SJSA1 (cell line): ENCODE data around the gene JAK2. TPM values are rescaled to one million over a fixed set of nuclear protein-coding genes. Genes with fewer than 3 reads are reported as not detected.
A peak's percentile ranks its signal among the peaks of the same experiment; 100 is the strongest.

ENCODE experiments used
- DNase-seq, 2 experiments: peaks; one replicate each; pipeline ENCODE4 v3.0.0-alpha.2; 2015 to 2020; ENCODE audit warnings: low spot score in 2 of 2, low read depth in 1 of 2
- H3K27ac ChIP-seq: fragments of 250-450 bp; sonication (Bioruptor Pico); 2 replicates; pipeline ENCODE4 v1.5.1; 2020; ENCODE audit warnings: mild to moderate bottlenecking, moderate library complexity
- H3K27me3 ChIP-seq: fragments of 250-450 bp; sonication (Bioruptor Pico); replicated peaks from 2 replicates; pipeline ENCODE4 v1.5.1; 2020; ENCODE audit warnings: mild to moderate bottlenecking, moderate library complexity
- H3K36me3 ChIP-seq: fragments of 250-450 bp; sonication (Bioruptor Pico); 2 replicates; pipeline ENCODE4 v1.5.1; 2020; ENCODE audit warnings: mild to moderate bottlenecking
- H3K4me1 ChIP-seq: fragments of 250-450 bp; sonication (Bioruptor Pico); replicated peaks from 2 replicates; pipeline ENCODE4 v1.6.1; 2021; ENCODE audit warnings: mild to moderate bottlenecking
- H3K4me3 ChIP-seq: fragments of 250-450 bp; sonication (Bioruptor Pico); 2 replicates; pipeline ENCODE4 v1.5.1; 2020; ENCODE audit warnings: mild to moderate bottlenecking
- H3K9me3 ChIP-seq: fragments of 250-450 bp; sonication (Bioruptor Pico); replicated peaks from 2 replicates; pipeline ENCODE4 v1.5.1; 2020; ENCODE audit warnings: mild to moderate bottlenecking
- total RNA-seq: library from RNA; depleted of rRNA; stranded (reverse); fragments of >200 nt; shearing (Covaris generic); gene quantifications from 2 replicates; pipeline ENCODE4 v1.2.3, GENCODE V29; 2014

Gene JAK2
- total RNA-seq, 1 experiment from 2014 or later: 5.7 TPM

DNA sequence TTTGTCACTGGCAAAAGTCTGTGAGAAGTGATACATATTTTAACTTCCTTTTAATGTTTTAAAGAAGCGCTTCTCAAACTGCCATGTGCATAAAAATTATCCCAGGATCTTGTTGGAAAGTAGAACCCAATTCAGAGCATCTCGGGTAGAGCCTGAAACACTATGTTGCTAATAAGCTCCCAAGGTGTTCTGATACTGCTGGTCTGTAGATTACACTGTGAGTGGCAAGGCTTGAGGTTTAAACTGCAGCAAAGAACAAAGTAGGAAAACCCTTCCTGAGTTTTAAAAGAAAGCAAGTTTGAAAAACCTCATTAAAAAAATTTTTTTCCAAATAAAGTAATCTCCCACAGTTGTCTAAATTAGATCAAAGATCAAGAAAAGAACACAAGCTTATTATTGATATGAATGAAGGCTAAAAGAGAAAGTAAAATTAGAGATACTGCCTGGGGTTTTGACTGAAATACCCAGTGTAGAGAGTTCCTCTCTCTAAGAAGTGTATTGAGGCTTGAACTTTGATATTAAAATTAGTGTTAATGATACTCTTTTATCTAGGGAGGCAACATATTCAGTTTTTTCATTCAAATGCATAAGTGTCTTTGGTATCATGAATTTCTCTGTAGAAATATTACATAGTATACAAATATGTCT is 19.8 kb upstream of the JAK2 start:
- DNase-seq: no peak
- H3K4me3 ChIP-seq: no peak overlapping the region
- H3K27ac ChIP-seq: no peak overlapping the region
- H3K36me3 ChIP-seq: no peaks in the 10 kb centered on the region
- no peaks in the 10 kb centered on the region for H3K27me3 ChIP-seq
- H3K4me1 ChIP-seq: no peaks in the 10 kb centered on the region
- no peaks in the 10 kb centered on the region for H3K9me3 ChIP-seq

DNA sequence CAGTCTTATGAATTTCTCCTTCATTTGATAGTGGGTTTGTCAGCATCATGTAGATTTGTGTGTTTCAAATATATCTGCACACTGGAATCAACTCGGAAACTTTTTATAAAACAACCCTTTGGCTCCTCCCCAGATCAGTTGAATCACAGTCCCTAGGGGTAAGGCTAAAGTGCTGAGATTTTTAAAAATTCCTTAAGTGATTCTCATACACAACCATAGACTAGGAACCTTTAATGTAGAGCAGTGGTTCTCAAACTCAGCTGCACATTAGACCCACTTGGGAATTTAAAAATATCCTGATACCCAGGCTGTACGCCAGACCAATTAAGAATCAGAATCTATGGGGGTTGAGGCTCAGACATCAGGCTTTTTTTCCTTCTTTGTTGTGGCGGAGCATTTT is 17.5 kb upstream of the JAK2 start:
- DNase-seq: no peak

DNA sequence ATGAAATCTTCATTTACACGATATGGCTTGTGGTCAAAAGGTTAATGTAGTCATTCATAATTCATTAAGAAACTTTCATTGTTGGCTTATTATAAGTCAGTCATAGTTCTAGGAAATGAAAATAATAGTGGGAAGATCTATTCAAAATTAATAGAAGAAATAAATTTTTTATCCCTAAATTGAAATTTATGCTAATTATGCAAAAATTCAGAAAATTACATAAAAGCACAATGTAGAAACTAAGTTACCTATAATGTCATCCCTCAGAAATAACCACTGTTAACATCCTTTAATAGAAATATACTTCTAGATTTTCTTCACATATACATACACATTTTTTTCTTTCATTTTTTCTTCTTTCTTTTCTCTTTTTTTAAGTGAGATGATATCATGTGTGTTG is 15.9 kb upstream of the JAK2 start:
- DNase-seq: no peak
- H3K27ac ChIP-seq: no peak overlapping the region

More for the DNA sequence above, 17.5 kb upstream of the JAK2 start:
- Histone ChIP-seq H3K9me3 (no peaks in the 10 kb centered on the region), H3K4me3 (no peak overlapping the region), H3K27me3 (no peaks in the 10 kb centered on the region), H3K4me1 (no peaks in the 10 kb centered on the region), H3K27ac (no peak overlapping the region), H3K36me3 (no peaks in the 10 kb centered on the region)

DNA sequence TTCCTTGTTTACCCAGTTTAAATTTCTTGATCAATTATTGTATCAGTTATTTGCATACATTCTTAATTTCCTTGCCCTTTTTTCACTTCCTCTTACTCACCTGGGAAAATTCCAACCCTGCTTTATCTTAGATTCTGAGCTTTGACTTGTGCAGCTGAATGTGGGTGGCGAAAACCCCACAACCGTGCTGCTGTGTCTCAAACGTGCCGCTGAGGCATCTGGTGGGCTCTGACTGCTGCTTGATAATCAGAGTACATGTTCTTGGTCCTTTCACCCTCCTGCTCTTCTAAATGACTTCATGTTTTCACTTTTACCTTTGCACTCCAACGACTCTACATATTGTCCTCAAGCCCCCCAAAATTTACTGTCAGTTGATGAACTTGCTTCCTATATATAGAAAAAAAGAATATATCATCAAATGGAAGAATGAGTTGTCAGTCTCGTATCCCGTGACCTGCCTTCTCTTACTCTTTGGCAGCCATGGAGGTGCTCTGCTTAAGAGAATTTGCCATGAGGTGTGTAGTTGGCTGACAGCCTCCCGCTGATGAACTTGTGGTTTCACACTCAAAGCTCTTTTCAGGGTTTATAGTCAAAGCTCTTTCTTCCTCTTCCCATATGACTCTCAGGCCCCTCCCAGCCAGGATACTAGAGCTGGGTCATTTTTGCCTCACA is 14.0 kb upstream of the JAK2 start:
- Histone ChIP-seq H3K36me3 (no peaks in the 10 kb centered on the region), H3K4me1 (no peaks in the 10 kb centered on the region), H3K4me3 (no peak overlapping the region), H3K27me3 (no peaks in the 10 kb centered on the region), H3K9me3 (no peaks in the 10 kb centered on the region), H3K27ac (no peak overlapping the region)
- no peak for DNase-seq

More for the DNA sequence above, 15.9 kb upstream of the JAK2 start:
- no peaks in the 10 kb centered on the region for H3K27me3 ChIP-seq
- H3K4me1 ChIP-seq: no peaks in the 10 kb centered on the region
- no peaks in the 10 kb centered on the region for H3K36me3 ChIP-seq
- H3K4me3 ChIP-seq: no peak overlapping the region
- no peaks in the 10 kb centered on the region for H3K9me3 ChIP-seq

DNA sequence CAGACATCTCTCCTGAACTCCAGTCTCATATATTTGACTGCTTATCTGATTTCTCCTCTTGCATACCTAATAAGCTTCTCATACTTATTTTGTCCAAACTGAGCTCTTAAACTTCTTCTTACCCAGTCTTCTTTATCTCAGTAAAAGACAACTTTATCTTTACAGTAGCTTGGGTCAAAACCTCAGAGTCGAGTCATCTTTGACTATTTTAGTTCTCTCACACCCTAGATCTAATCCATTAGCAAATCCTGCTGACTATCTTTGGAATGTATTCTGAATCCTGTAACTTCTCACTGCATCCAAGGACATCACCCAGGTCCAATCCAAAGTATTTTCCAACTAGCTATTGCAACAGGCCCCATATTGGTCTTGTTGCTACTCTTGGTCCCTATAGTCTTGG is 11.8 kb upstream of the JAK2 start:
- no peak for DNase-seq
- Histone ChIP-seq H3K4me1 (no peaks in the 10 kb centered on the region), H3K4me3 (no peak overlapping the region), H3K27ac (no peak overlapping the region), H3K27me3 (no peaks in the 10 kb centered on the region), H3K36me3 (no peaks in the 10 kb centered on the region), H3K9me3 (no peaks in the 10 kb centered on the region)

DNA sequence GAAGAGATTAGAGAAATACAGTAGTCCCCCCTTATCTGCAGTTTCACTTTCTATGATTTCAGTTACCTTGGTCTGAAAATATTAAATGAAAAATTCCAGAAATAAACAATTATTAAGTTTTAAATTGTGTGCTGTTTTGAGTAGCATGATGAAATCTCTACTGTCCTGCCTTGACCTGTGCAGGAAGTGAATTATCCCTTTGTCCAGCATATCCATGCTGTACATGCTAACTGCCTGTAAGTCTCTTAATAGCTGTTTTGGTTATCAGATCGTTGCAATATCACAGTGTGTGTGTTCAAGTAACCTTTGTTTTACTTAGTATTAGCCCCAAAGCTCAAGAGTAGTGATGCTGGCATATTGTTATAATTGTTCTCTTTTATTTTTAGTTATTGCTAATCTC is 11.2 kb upstream of the JAK2 start:
- H3K9me3 ChIP-seq: no peaks in the 10 kb centered on the region
- H3K36me3 ChIP-seq: no peaks in the 10 kb centered on the region
- no peaks in the 10 kb centered on the region for H3K4me1 ChIP-seq
- DNase-seq: no peak
- H3K27ac ChIP-seq: no peak overlapping the region
- no peak overlapping the region for H3K4me3 ChIP-seq
- no peaks in the 10 kb centered on the region for H3K27me3 ChIP-seq

DNA sequence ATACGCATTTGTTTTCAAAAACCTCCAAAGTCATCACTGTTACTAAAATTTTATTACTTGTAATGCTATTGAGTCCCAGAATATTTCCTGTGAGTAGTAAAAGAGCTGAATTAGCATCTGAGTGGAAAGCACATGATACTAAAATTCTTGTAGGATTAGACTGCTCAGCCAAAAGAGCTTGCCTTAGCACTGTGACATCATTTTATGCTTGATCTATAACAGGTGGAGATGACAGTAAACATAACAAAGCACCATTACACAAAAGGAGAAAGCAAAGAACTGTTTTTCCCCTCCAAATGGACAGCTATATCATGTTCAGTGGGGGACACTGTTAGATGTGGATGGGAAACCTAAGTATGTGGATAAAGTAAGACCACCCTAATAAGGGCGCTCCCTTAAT is 5.8 kb upstream of the JAK2 start:
- DNase-seq: no peak
- no peak overlapping the region for H3K4me3 ChIP-seq
- no peak overlapping the region for H3K27ac ChIP-seq
- no peaks in the 10 kb centered on the region for H3K27me3 ChIP-seq
- H3K4me1 ChIP-seq: peaks cover 28% of the 10 kb centered on the region
- H3K9me3 ChIP-seq: no peaks in the 10 kb centered on the region
- H3K36me3 ChIP-seq: no peaks in the 10 kb centered on the region

DNA sequence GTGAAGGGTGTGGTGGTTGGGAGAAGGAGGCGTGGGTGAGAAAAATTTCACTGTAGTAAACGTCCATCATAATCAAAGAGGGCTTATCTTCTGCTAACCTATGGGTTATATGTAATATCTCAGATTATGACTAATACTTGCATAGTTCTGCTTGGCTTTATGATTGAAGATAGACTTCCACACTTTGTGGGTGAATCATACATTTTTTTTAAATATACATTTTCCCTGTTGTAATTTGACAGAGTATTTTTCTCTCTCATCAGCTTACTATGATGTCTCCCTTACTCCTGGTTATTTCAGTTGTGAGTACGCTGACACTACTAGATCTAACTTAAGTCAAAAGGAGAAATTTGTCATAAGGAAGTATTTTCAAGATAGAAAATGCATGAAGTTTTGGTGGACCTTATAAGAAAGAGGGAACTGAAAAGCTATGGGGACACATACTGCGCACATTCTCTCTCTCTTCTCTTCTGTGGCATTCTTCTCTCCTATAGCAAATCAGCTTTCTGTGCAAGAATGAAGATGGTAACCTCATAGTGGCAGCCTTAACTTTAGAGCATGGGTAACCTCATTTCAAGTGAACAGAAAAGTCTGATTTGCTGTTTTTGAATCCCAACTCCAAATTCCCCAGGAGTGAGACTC is 4.9 kb upstream of the JAK2 start:
- Histone ChIP-seq H3K27me3 (no peaks in the 10 kb centered on the region), H3K4me1 (peaks cover 29% of the 10 kb centered on the region), H3K36me3 (peaks cover 5% of the 10 kb centered on the region; the same call in 1 of the 2 replicates), H3K4me3 (no peak overlapping the region), H3K9me3 (no peaks in the 10 kb centered on the region), H3K27ac (no peak overlapping the region)
- no peak for DNase-seq

DNA sequence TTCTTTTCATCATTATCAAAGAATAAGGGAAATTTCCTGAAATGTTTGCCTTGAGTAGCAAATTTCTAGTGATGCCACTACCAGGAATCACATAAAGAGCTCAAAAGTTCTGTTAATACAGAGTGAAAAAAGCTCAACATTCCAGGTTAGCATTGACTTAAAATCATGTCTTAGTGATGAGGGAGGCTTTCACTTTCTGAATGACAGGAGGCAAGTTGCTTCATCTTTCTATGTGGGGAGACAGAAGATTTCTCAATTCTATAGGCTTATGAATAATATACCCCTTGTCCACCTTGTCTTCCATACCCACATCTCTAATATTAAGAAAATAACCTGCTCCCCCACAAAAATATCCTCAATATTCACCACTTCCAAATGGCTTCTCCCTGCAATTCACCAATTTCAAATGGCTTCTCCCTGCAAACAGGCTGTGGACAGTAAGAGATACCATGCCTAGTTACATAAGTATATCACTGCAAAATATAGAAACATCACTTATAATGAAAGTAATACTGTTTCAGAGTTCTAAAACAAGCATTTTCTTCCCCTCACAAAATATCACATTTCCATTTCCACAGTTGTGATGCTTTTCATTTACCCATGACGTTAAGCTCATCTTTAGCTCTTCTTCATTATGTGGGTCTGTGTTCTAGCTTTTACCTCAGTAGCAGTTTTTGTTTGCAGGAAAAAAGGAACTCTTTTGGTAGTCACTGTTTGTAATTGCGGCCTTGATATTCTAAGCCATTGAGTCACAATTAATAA is 2.2 kb upstream of the JAK2 start:
- H3K27ac ChIP-seq: no peak overlapping the region
- no peaks in the 10 kb centered on the region for H3K27me3 ChIP-seq
- no peak for DNase-seq
- no peaks in the 10 kb centered on the region for H3K9me3 ChIP-seq
- H3K36me3 ChIP-seq: peaks cover 7% of the 10 kb centered on the region; the same call in 1 of the 2 replicates
- peaks cover 32% of the 10 kb centered on the region for H3K4me1 ChIP-seq
- H3K4me3 ChIP-seq: no peak overlapping the region

DNA sequence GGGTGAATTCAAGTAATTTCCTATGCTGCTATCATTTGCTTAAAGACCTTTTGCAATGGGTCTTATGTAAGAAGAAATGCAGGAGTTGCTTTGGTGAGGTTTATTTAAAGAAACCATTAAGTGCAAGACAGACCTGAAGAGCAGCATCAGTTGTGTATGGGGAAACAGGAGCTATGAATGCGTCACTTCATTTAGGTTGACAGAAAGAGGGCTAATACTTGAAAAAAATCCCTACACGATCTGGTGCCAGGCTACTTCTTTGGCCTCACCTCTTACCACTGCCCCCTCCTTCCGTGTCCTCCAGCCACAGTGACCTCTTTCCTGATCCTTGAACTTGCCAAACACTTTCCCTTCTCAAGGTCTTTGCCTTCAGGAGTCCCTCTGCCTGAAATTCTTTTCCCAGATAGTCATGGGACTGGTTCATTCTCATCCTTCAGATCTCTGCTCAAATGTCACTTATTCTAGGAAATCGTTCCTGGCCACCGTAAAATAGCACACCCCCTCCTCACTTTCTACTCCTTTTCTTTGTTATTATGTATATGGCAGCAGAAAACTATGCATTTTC is 1.4 kb upstream of the JAK2 start:
- Histone ChIP-seq H3K9me3 (no peaks in the 10 kb centered on the region), H3K36me3 (peaks cover 7% of the 10 kb centered on the region; the same call in 1 of the 2 replicates), H3K4me3 (peak overlapping the region; percentile 86), H3K4me1 (peaks cover 34% of the 10 kb centered on the region), H3K27ac (peak overlapping the region; percentile 97), H3K27me3 (no peaks in the 10 kb centered on the region)
- no peak for DNase-seq

DNA sequence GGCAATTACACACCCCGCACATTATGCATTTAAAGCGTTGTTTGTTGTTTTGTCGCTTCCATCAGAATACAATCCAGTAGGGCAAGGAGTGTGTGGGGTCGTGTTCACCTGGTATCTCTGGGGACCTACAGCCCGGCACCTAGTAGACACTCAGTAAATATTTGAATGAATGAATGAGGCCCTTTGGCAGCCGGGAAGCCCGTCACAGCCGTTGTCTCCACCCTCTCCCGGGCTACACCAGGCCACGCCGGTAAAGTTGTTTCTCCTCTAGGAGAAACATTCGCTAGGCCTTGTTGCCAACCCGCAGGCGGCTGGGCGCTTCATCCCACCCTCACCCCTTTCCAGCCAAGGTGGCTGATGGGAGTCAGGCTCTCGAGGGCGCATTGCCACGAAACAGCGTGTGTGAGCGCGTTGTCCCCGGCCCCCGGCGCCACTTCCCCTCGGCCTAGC is 876 bp upstream of the JAK2 start:
- H3K36me3 ChIP-seq: peaks cover 7% of the 10 kb centered on the region; the same call in 1 of the 2 replicates
- DNase-seq: no peak
- no peaks in the 10 kb centered on the region for H3K9me3 ChIP-seq
- H3K4me3 ChIP-seq: peak overlapping the region; percentile 86
- peak overlapping the region; percentile 97 for H3K27ac ChIP-seq
- no peaks in the 10 kb centered on the region for H3K27me3 ChIP-seq
- H3K4me1 ChIP-seq: peaks cover 34% of the 10 kb centered on the region

DNA sequence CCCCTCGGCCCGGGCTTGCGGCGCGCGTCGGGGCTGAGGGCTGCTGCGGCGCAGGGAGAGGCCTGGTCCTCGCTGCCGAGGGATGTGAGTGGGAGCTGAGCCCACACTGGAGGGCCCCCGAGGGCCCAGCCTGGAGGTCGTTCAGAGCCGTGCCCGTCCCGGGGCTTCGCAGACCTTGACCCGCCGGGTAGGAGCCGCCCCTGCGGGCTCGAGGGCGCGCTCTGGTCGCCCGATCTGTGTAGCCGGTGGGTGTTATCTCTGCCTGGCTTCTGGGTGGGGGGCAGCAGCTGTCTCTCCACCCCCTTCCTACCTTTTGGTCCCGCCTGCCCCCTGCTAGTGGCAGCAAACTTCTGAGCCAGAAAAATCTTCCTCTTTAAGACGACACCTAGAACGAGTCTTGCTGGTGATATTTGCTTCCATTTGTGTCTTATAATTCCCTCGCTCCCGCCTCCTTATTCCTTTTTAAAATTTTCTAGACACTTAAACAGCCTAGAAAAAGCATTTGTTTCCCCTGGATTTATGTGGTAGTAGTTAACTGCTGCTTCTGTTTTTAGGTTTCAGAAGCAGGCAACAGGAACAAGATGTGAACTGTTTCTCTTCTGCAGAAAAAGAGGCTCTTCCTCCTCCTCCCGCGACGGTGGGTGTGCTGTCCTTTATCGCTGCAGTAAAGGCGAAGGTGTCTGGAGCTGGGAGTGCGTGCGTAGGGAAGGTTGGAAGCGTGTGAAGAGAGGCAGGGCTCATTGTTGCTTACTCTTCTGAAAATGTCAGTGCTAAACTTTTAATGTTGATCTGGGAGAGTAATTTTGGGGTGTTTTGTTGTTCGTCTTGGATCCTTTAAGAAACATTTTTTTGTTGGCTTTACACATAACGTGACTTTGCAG is 554 bp downstream of the JAK2 start:
- H3K27ac ChIP-seq: peak overlapping the region; percentile 97
- peak in 1 of 2 experiments; percentile 30 for DNase-seq

More for the DNA sequence above, 554 bp downstream of the JAK2 start:
- H3K9me3 ChIP-seq: no peaks in the 10 kb centered on the region
- H3K4me3 ChIP-seq: peak overlapping the region; percentile 86
- no peaks in the 10 kb centered on the region for H3K27me3 ChIP-seq
- peaks cover 7% of the 10 kb centered on the region; the same call in 1 of the 2 replicates for H3K36me3 ChIP-seq
- H3K4me1 ChIP-seq: peaks cover 34% of the 10 kb centered on the region
